ENCODE data around the gene KIFC3. TPM values are rescaled to one million over a fixed set of nuclear protein-coding genes. Genes with fewer than 3 reads are reported as not detected.

Gene KIFC3
- total RNA-seq, 1 experiment from 2014 or later: 64.6 TPM

- Mint-ChIP-seq H3K27ac (ENCODE audit: unreplicated experiment) (peak overlapping the region; percentile 82), H3K27me3 (ENCODE audit: unreplicated experiment) (no peaks in the 10 kb centered on the region), H3K4me3 (ENCODE audit: low read depth, unreplicated experiment) (peak overlapping the region; percentile 45), H3K4me1 (ENCODE audit: low read depth, unreplicated experiment) (peaks cover 67% of the 10 kb centered on the region), H3K9me3 (ENCODE audit: low read depth, unreplicated experiment) (no peaks in the 10 kb centered on the region), H3K36me3 (ENCODE audit: insufficient read depth, unreplicated experiment) (peaks cover 30% of the 10 kb centered on the region)
- no peak for TF ChIP-seq CTCF (IDR thresholded peaks at IDR 0.05; ENCODE audit: unreplicated experiment)
- intact Hi-C loops (cut with micrococcal nuclease; ENCODE audit: unreplicated experiment): no loop called here
- DNase-seq: peak; percentile 85
- no TSS peak for BruUV-seq (replicated peaks)
- CTCF ChIA-PET: interaction anchor here (0.6 to 3.2 kb wide), 9 partner anchors 8 to 380 kb away, joined by 3 to 14 read pairs (median 4); no protein-coding TSS in a partner anchor
Observed at GRCh38 chr16:57807968-57808528, 5.8 kb upstream of the KIFC3 start.

GRCh38 chr16:57807252-57807967 lies 5.1 kb upstream of the KIFC3 start:
- no peaks in the 10 kb centered on the region for H3K9me3 Mint-ChIP-seq (ENCODE audit: low read depth, unreplicated experiment)
- intact Hi-C loops (cut with micrococcal nuclease; ENCODE audit: unreplicated experiment): no loop called here
- H3K36me3 Mint-ChIP-seq (ENCODE audit: insufficient read depth, unreplicated experiment): peaks cover 32% of the 10 kb centered on the region
- CTCF ChIA-PET: interaction anchor here (0.6 to 3.2 kb wide), 5 partner anchors 9 to 56 kb away, joined by 3 to 14 read pairs (median 7); no protein-coding TSS in a partner anchor
- BruUV-seq (replicated peaks): TSS peak; percentile 38
- peak overlapping the region; percentile 82 for H3K27ac Mint-ChIP-seq (ENCODE audit: unreplicated experiment)
- no peak for DNase-seq
- H3K27me3 Mint-ChIP-seq (ENCODE audit: unreplicated experiment): no peaks in the 10 kb centered on the region
- H3K4me3 Mint-ChIP-seq (ENCODE audit: low read depth, unreplicated experiment): peak overlapping the region; percentile 45
- TF ChIP-seq CTCF (IDR thresholded peaks at IDR 0.05; ENCODE audit: unreplicated experiment): no peak
- H3K4me1 Mint-ChIP-seq (ENCODE audit: low read depth, unreplicated experiment): peaks cover 68% of the 10 kb centered on the region

- DNase-seq: no peak
- CTCF ChIA-PET: no interaction called here
- no peak overlapping the region for H3K4me3 Mint-ChIP-seq (ENCODE audit: low read depth, unreplicated experiment)
- no peaks in the 10 kb centered on the region for H3K27me3 Mint-ChIP-seq (ENCODE audit: unreplicated experiment)
- no peaks in the 10 kb centered on the region for H3K9me3 Mint-ChIP-seq (ENCODE audit: low read depth, unreplicated experiment)
- TF ChIP-seq CTCF (IDR thresholded peaks at IDR 0.05; ENCODE audit: unreplicated experiment): no peak
- peaks cover 63% of the 10 kb centered on the region for H3K4me1 Mint-ChIP-seq (ENCODE audit: low read depth, unreplicated experiment)
- H3K27ac Mint-ChIP-seq (ENCODE audit: unreplicated experiment): no peak overlapping the region
- no TSS peak for BruUV-seq (replicated peaks)
- intact Hi-C loops (cut with micrococcal nuclease; ENCODE audit: unreplicated experiment): no loop called here
- peaks cover 30% of the 10 kb centered on the region for H3K36me3 Mint-ChIP-seq (ENCODE audit: insufficient read depth, unreplicated experiment)
Observed at GRCh38 chr16:57805176-57805575, 2.9 kb upstream of the KIFC3 start.

- no peak overlapping the region for H3K4me3 Mint-ChIP-seq (ENCODE audit: low read depth, unreplicated experiment)
Observed at GRCh38 chr16:57804111-57804837, 2.0 kb upstream of the KIFC3 start.

More at GRCh38 chr16:57804111-57804837, 2.0 kb upstream of the KIFC3 start:
- CTCF ChIA-PET: interaction anchor here (0.6 kb wide), 1 partner anchor 208 kb away, joined by 3 read pairs; no protein-coding TSS in a partner anchor
- peaks cover 29% of the 10 kb centered on the region for H3K36me3 Mint-ChIP-seq (ENCODE audit: insufficient read depth, unreplicated experiment)
- peaks cover 63% of the 10 kb centered on the region for H3K4me1 Mint-ChIP-seq (ENCODE audit: low read depth, unreplicated experiment)
- no peak overlapping the region for H3K27ac Mint-ChIP-seq (ENCODE audit: unreplicated experiment)
- DNase-seq: no peak
- intact Hi-C loops (cut with micrococcal nuclease; ENCODE audit: unreplicated experiment): no loop called here
- no TSS peak for BruUV-seq (replicated peaks)
- H3K9me3 Mint-ChIP-seq (ENCODE audit: low read depth, unreplicated experiment): no peaks in the 10 kb centered on the region
- TF ChIP-seq CTCF (IDR thresholded peaks at IDR 0.05; ENCODE audit: unreplicated experiment): no peak
- no peaks in the 10 kb centered on the region for H3K27me3 Mint-ChIP-seq (ENCODE audit: unreplicated experiment)

Data from Calu3 (cell line).